T-cell (primary cell): ENCODE measurements around the gene DLEU7. TPM values are rescaled to one million over a fixed set of nuclear protein-coding genes. Genes with fewer than 3 reads are reported as not detected.

ENCODE experiments used
- ATAC-seq, 4 experiments: fragments of 200-7000 bp in 3 of 4; fragments of 150-1000 bp in 1 of 4; cut with Tn5 transposase; replicated peaks in 1 of 4; 1 replicate in 3 of 4; 2 replicates in 1 of 4; pipeline ENCODE4 v1.10.0; 2021; ENCODE audit warnings: moderate library complexity in 3 of 4, mild to moderate bottlenecking in 2 of 4, moderate number of reproducible peaks in 1 of 4
- CTCF ChIA-PET, 2 donors: fragments of 300-600 bp; sonication (Branson Sonifier 250); formaldehyde crosslinking; loops; one replicate each; lab custom pipeline; 2022; ENCODE audit warnings: antibody characterized with exemption in 2 of 2; lab: Charles Lee
- POLR2A ChIA-PET, 2 donors: fragments of 300-600 bp; sonication (Branson Sonifier 250); formaldehyde crosslinking; loops; one replicate each; lab custom pipeline; 2022; ENCODE audit warnings: antibody characterized with exemption in 2 of 2; lab: Charles Lee
- DNase-seq, 35 experiments: peaks; one replicate each; pipeline versions ENCODE4 v3.0.0 to v3.0.0-alpha.2; 2013 to 2023
- H3K27ac ChIP-seq: one replicate; pipeline ENCODE4 v1.5.1; 2013; ENCODE audit warnings: low read length
- H3K27me3 ChIP-seq, 2 experiments: replicated peaks in 1 of 2; 1 replicate in 1 of 2; 2 replicates in 1 of 2; pipeline versions ENCODE4 v1.6.1 to v1.7.0; 2013; ENCODE audit warnings: low read length in 1 of 2, mixed read lengths in 1 of 2; ENCODE audit not compliant: control insufficient read depth in 2 of 2, insufficient read depth in 2 of 2; ENCODE audit errors: extremely low read depth in 1 of 2
- H3K36me3 ChIP-seq, 2 donors: 1 replicate in 1 of 2; 2 replicates in 1 of 2; pipeline versions ENCODE4 v1.6.1 to v1.7.0; 2013; ENCODE audit warnings: low read length in 1 of 2; ENCODE audit not compliant: control insufficient read depth in 2 of 2, insufficient read depth in 1 of 2; ENCODE audit errors: extremely low read depth in 1 of 2
- H3K4me1 ChIP-seq, 2 experiments: 1 replicate in 1 of 2; 2 replicates in 1 of 2; pipeline versions ENCODE4 v1.6.1 to v1.7.0; 2013; ENCODE audit warnings: low read length in 2 of 2, mixed read lengths in 1 of 2; ENCODE audit not compliant: insufficient read depth in 2 of 2, control insufficient read depth in 1 of 2; ENCODE audit errors: extremely low read depth in 1 of 2
- H3K4me3 ChIP-seq, 2 donors: 1 replicate in 1 of 2; 2 replicates in 1 of 2; pipeline versions ENCODE4 v1.5.1 to v1.7.0; 2013; ENCODE audit warnings: mild to moderate bottlenecking in 2 of 2, low read length in 1 of 2, moderate library complexity in 1 of 2; ENCODE audit not compliant: control insufficient read depth in 1 of 2; ENCODE audit errors: extremely low read depth in 1 of 2
- H3K9me3 ChIP-seq: 2 replicates; pipeline ENCODE4 v1.7.0; 2013
- H3K27ac Mint-ChIP-seq, 2 donors: one replicate each; pipeline ENCODE4 v1.8.0; 2020 to 2021; ENCODE audit warnings: mild to moderate bottlenecking in 2 of 2, mixed read lengths in 2 of 2
- H3K27me3 Mint-ChIP-seq, 2 donors: one replicate each; pipeline ENCODE4 v1.8.0; 2021 to 2022; ENCODE audit warnings: mixed read lengths in 2 of 2
- H3K36me3 Mint-ChIP-seq: one replicate; pipeline ENCODE4 v1.8.0; 2021; ENCODE audit warnings: mixed read lengths
- H3K4me1 Mint-ChIP-seq, 3 donors: one replicate each; pipeline ENCODE4 v1.8.0; 2020 to 2022; ENCODE audit warnings: mixed read lengths in 3 of 3, mild to moderate bottlenecking in 1 of 3
- H3K4me3 Mint-ChIP-seq, 3 donors: one replicate each; pipeline ENCODE4 v1.8.0; 2020 to 2022; ENCODE audit warnings: mild to moderate bottlenecking in 3 of 3, mixed read lengths in 3 of 3, moderate library complexity in 3 of 3
- H3K9me3 Mint-ChIP-seq, 3 donors: one replicate each; pipeline ENCODE4 v1.8.0; 2020 to 2022; ENCODE audit warnings: mixed read lengths in 3 of 3
- WGBS: methylation state at CpG from one replicate; pipeline ENCODE4 v1.1.5; 2013; ENCODE audit warnings: missing lambda C conversion rate; ENCODE audit not compliant: insufficient coverage; 5-methylcytosine and 5-hydroxymethylcytosine counted together
- total RNA-seq, 35 experiments: library from RNA in 6 of 35; stranded (reverse) in 6 of 35; fragments of 120-200 nt in 1 of 35; gene quantifications; one replicate each; pipeline versions ENCODE4 v1.2.1 to v1.2.4 and lab custom pipeline; 2013 to 2026

DLEU7 gene
- total RNA-seq, 5 donors from 2014 or later (not counting 1 experiment from before 2014, with no cell fraction given): not detected

DNA sequence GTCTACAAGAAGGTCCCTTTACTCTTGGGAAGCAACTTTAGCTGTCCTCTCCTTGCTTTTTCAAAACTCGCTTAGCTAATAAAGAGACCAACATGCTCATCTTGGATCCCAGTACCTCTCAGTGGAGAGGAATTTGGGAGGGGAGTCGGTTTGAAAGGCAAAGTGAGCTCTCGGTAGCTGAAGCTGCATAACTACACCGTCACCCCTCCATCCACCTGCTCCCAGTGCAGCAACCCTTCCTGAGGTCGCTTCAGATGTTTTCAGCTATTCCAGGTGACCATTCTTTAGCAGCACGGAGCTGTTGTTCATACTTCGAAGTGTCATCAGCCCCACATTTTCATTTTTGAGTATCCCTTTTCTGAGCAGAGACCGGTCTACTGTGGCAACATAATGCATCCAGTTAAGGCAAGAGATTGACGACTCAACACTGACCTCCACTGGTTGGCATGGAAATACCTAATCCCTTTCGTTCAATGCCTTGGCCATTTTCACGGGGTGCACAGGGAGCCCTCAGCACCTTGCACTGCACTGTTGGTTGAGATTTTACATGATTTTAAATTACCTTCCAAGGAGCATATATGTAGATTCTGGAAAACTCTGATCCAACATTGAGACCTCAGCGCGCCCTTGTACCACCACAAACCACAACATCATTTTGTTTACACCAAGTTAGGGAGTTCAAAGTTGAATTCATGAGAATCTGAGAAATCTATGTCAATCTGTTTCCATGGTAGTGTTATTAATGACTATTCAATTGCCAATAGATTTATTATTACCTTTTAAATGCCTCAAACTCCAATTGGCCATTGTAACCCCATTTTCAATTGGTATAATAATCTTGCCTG, 42.2 kb downstream of the DLEU7 start:
- Mint-ChIP-seq H3K4me3 (no peak overlapping the region), H3K27me3 (no peaks in the 10 kb centered on the region), H3K27ac (peak overlapping the region in 1 of 2 donors; percentile 4), H3K36me3 (peaks cover 6% of the 10 kb centered on the region), H3K9me3 (peaks cover 5 to 8% (median 7%) of the 10 kb centered on the region in 3 donors), H3K4me1 (peaks cover 6 to 13% (median 7%) of the 10 kb centered on the region in 3 donors)
- POLR2A ChIA-PET: no interaction called here
- peak; percentile 14 to 84 (median 48) for DNase-seq
- ATAC-seq: peak; percentile 90 to 95 (median 94)
- Histone ChIP-seq H3K36me3 (no peaks in the 10 kb centered on the region), H3K4me1 (peaks cover 6 to 10% of the 10 kb centered on the region in 2 experiments), H3K9me3 (peaks cover 2% of the 10 kb centered on the region), H3K27ac (no peak overlapping the region), H3K4me3 (no peak overlapping the region), H3K27me3 (no peaks in the 10 kb centered on the region)
- 37% methylated on average over 7 of the region's 13 CpGs for WGBS
- CTCF ChIA-PET: interaction anchor here (0.6 to 2.7 kb wide), 14 partner anchors 11 to 826 kb away, joined by 3 to 18 read pairs (median 4); no protein-coding TSS in a partner anchor

DNA sequence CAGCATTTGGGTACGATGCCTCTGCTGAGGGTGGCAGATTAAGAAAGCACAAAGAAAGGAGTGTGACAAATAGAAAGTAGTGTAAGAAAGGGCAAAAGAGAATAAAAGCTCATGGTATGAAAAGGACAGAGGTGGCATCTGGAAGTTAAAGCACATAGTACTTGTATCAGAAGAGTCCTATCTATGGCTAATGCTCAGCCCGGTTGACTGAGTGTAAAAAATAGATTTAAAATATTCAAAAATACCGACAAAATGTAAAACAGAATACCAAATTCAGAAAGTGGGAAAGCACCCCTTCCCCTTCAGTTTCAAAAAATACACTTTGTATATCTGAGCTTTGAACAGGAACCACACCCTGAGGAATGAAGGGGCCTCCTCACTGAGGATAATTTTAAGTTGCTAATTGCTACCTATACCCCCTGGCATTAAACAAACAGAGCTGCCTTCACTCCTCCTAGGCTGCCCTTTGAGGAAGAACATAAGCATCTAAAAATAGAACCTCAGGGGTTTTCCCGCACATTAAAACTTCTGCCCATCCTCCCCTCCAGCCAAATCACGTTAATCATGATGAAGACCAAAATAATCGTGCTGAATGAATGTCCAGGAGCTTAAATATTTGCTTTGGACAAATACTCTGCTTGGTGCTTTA, 43.3 kb downstream of the DLEU7 start:
- H3K4me1 ChIP-seq: peaks cover 6 to 10% of the 10 kb centered on the region in 2 experiments
- H3K9me3 ChIP-seq: peaks cover 2% of the 10 kb centered on the region
- H3K4me3 Mint-ChIP-seq: no peak overlapping the region
- ATAC-seq (no peak), DNase-seq (no peak)
- H3K27ac ChIP-seq: no peak overlapping the region
- ChIA-PET CTCF (interaction anchor here (0.5 to 2.4 kb wide), 12 partner anchors 10 to 825 kb away, joined by 3 to 18 read pairs (median 5); no protein-coding TSS in a partner anchor), POLR2A (interaction anchor here in 1 of 2 donors (0.6 kb wide), 1 partner anchor 26 kb away, joined by 3 read pairs; no protein-coding TSS in a partner anchor)
- WGBS: 76% methylated on average over 4 of the region's 6 CpGs
- H3K27me3 Mint-ChIP-seq: no peaks in the 10 kb centered on the region
- H3K27ac Mint-ChIP-seq: no peak overlapping the region
- peaks cover 6 to 13% (median 7%) of the 10 kb centered on the region in 3 donors for H3K4me1 Mint-ChIP-seq
- H3K4me3 ChIP-seq: no peak overlapping the region
- H3K27me3 ChIP-seq: no peaks in the 10 kb centered on the region
- H3K36me3 Mint-ChIP-seq: no peaks in the 10 kb centered on the region
- H3K9me3 Mint-ChIP-seq: no peaks in the 10 kb centered on the region
- H3K36me3 ChIP-seq: no peaks in the 10 kb centered on the region

DNA sequence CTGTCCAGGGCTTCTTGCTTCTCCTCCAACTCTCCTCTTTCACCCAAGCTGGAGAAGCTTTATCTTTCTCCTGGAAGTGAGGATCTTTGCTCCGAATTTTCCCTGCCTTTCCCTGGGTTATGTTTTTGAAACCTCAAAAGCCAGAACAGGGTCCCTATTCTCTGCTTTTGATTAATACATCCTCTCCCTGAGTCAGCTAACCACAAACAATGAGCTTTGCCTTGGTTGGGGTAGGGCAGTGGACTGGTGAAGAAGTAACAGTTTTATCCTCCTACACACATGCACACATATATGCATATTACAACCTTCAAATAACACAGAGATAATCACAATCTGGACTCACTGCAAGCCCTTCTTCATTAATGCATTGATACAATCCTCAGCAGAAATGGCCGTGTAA, 44.6 kb downstream of the DLEU7 start:
- Histone ChIP-seq H3K9me3 (no peaks in the 10 kb centered on the region), H3K27ac (no peak overlapping the region), H3K36me3 (no peaks in the 10 kb centered on the region), H3K4me3 (no peak overlapping the region), H3K4me1 (peaks cover 6 to 10% of the 10 kb centered on the region in 2 experiments), H3K27me3 (no peaks in the 10 kb centered on the region)
- CTCF ChIA-PET: interaction anchor here (0.6 to 0.8 kb wide), 2 partner anchors 9 to 694 kb away, joined by 3 to 6 read pairs; no protein-coding TSS in a partner anchor
- no peaks in the 10 kb centered on the region for H3K36me3 Mint-ChIP-seq
- DNase-seq (no peak), ATAC-seq (no peak)
- H3K4me3 Mint-ChIP-seq: no peak overlapping the region
- H3K27me3 Mint-ChIP-seq: no peaks in the 10 kb centered on the region
- WGBS: 71% methylated on average over 1 of the region's 2 CpGs
- H3K9me3 Mint-ChIP-seq: no peaks in the 10 kb centered on the region
- H3K4me1 Mint-ChIP-seq: peaks cover 6 to 13% (median 7%) of the 10 kb centered on the region in 3 donors
- POLR2A ChIA-PET: interaction anchor here in 1 of 2 donors (0.6 kb wide), 1 partner anchor 880 kb away, joined by 3 read pairs; no protein-coding TSS in a partner anchor
- H3K27ac Mint-ChIP-seq: peak overlapping the region in 1 of 2 donors; percentile 16

DNA sequence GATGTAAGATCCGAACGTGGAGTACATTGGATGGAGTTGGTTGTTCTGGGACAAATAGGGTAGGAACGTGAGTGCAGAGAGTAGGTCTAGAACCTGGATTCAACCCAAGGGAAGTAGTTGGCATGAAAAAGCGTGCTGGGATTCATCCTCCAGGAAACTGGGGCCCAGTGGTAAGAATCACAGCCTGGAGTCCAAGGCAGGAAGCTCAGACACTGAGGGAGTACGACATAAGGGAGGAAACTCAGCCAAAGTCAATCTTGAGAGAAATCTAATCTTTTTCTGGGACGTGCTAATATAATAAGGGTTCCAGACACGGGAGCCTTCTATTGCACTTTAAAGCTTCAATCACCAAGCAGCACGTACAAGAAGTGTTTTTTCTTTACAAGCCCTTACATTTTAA, 46.4 kb downstream of the DLEU7 start:
- Mint-ChIP-seq H3K36me3 (no peaks in the 10 kb centered on the region), H3K4me3 (no peak overlapping the region), H3K4me1 (peaks cover 6 to 13% (median 7%) of the 10 kb centered on the region in 3 donors), H3K9me3 (no peaks in the 10 kb centered on the region), H3K27ac (no peak overlapping the region), H3K27me3 (no peaks in the 10 kb centered on the region)
- Histone ChIP-seq H3K27me3 (no peaks in the 10 kb centered on the region), H3K27ac (no peak overlapping the region), H3K4me1 (peaks cover 6 to 10% of the 10 kb centered on the region in 2 experiments), H3K4me3 (no peak overlapping the region), H3K36me3 (no peaks in the 10 kb centered on the region), H3K9me3 (no peaks in the 10 kb centered on the region)
- POLR2A ChIA-PET: no interaction called here
- 89% methylated on average over 5 of the region's 8 CpGs for WGBS
- ATAC-seq: no peak
- CTCF ChIA-PET: no interaction called here
- DNase-seq: no peak

DNA sequence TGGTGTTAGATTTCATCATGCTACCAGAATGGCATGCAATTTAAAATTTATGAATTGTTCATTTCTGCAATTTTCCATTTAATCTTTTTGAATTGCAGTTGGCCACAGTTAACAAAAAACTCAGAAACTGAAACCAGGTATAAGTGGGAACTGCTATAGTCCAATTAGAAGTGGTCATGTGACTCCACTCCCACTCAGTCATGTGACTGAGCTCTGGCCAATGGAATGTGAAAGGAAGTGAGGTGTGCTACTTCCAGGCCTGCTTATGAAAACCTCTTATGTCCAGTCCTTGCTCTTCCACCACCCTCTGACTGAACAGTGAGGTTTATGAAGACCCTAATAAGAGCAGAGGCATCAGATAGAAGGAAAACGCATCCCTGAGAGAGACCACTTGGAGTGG, 47.0 kb downstream of the DLEU7 start:
- DNase-seq (no peak), ATAC-seq (no peak)
- H3K9me3 Mint-ChIP-seq: no peaks in the 10 kb centered on the region
- Histone ChIP-seq H3K27ac (no peak overlapping the region), H3K9me3 (no peaks in the 10 kb centered on the region), H3K36me3 (no peaks in the 10 kb centered on the region), H3K27me3 (no peaks in the 10 kb centered on the region), H3K4me3 (no peak overlapping the region), H3K4me1 (peaks cover 4 to 6% of the 10 kb centered on the region in 2 experiments)
- no peaks in the 10 kb centered on the region for H3K36me3 Mint-ChIP-seq
- WGBS: no CpG with 5 or more reads among the region's 1 CpG
- ChIA-PET POLR2A (no interaction called here), CTCF (no interaction called here)
- H3K4me3 Mint-ChIP-seq: no peak overlapping the region
- H3K4me1 Mint-ChIP-seq: peaks cover 5 to 11% (median 6%) of the 10 kb centered on the region in 3 donors
- no peak overlapping the region for H3K27ac Mint-ChIP-seq
- H3K27me3 Mint-ChIP-seq: no peaks in the 10 kb centered on the region

DNA sequence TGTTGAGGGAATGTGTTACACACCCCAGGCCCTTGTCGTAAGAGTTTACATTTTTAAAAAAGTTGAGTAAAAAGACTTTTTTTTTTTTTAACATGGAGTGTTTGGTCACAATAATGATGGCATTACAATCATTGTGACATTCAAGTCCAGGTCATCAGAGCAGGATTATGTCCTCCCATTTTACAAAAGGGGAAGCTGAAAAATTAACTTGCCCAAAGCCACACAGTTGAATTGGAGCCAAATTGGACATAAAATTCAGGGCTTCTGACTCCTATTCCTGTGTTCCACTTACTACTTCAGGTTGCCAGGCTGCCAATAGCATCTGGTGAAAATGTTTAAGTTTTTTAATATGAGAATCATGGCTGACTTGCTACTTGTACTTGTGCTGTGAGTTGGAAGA, 49.3 kb downstream of the DLEU7 start:
- Histone ChIP-seq H3K9me3 (no peaks in the 10 kb centered on the region), H3K4me1 (no peaks in the 10 kb centered on the region), H3K27me3 (peaks cover 0 to 3% of the 10 kb centered on the region in 2 experiments), H3K4me3 (no peak overlapping the region), H3K27ac (no peak overlapping the region), H3K36me3 (no peaks in the 10 kb centered on the region)
- Mint-ChIP-seq H3K36me3 (no peaks in the 10 kb centered on the region), H3K4me1 (peaks cover 0 to 3% (median 0%) of the 10 kb centered on the region in 3 donors), H3K27ac (no peak overlapping the region), H3K9me3 (no peaks in the 10 kb centered on the region), H3K4me3 (no peak overlapping the region), H3K27me3 (no peaks in the 10 kb centered on the region)
- POLR2A ChIA-PET: no interaction called here
- CTCF ChIA-PET: no interaction called here
- no CpG with 5 or more reads among the region's 1 CpG for WGBS
- ATAC-seq: no peak
- no peak for DNase-seq
